Measurements from ENCODE around the gene IL17RE. TPM values are rescaled to one million over a fixed set of nuclear protein-coding genes. Genes with fewer than 3 reads are reported as not detected.
"Not testable (repeated sequence)": the region's sequence is repeated elsewhere in the genome, so short reads cannot be mapped to it uniquely, and the experiment has no call there.

Gene IL17RE
- total RNA-seq, 2 donors from 2014 or later: 9.6 to 10.0 TPM

GRCh38 chr3:9899289-9899791 lies 3.3 kb upstream of the IL17RE start:
- intact Hi-C loops (cut with DNase I): no loop called here
- DNase-seq (ENCODE audit: low spot score): no peak

GRCh38 chr3:9900965-9901415 lies 1.7 kb upstream of the IL17RE start:
- DNase-seq (ENCODE audit: low spot score); intact Hi-C loops (cut with DNase I): not testable (repeated sequence)

- intact Hi-C loops (cut with DNase I): no loop called here
- DNase-seq (ENCODE audit: low spot score): peak; percentile 62
Measured at GRCh38 chr3:9901967-9902366, 681 bp upstream of the IL17RE start.

- peak; percentile 53 for DNase-seq (ENCODE audit: low spot score)
- intact Hi-C loops (cut with DNase I): no loop called here
Measured at GRCh38 chr3:9903238-9903624, 583 bp downstream of the IL17RE start.

- peak; percentile 48 for DNase-seq (ENCODE audit: low spot score)
- intact Hi-C loops (cut with DNase I): no loop called here
Measured at GRCh38 chr3:9903904-9904303, 1.3 kb downstream of the IL17RE start.

GRCh38 chr3:9906480-9906879 lies 3.8 kb downstream of the IL17RE start:
- intact Hi-C loops (cut with DNase I): no loop called here

GRCh38 chr3:9908286-9908685 lies 5.6 kb downstream of the IL17RE start:
- intact Hi-C loops (cut with DNase I): no loop called here
- no peak for DNase-seq (ENCODE audit: low spot score)

More at GRCh38 chr3:9906480-9906879, 3.8 kb downstream of the IL17RE start:
- no peak for DNase-seq (ENCODE audit: low spot score)

GRCh38 chr3:9909221-9910013 lies 6.8 kb downstream of the IL17RE start:
- intact Hi-C loops (cut with DNase I): loop anchor here in 1 of 2 donors (5.0 kb wide), 1 partner anchor 62 kb away; no protein-coding TSS in a partner anchor
- DNase-seq (ENCODE audit: low spot score): no peak

- DNase-seq (ENCODE audit: low spot score): no peak
- intact Hi-C loops (cut with DNase I): loop anchor here in 1 of 2 donors (5.0 kb wide), 1 partner anchor 65 kb away; no protein-coding TSS in a partner anchor
Measured at GRCh38 chr3:9911863-9912262, 9.2 kb downstream of the IL17RE start.

- DNase-seq (ENCODE audit: low spot score): no peak
- intact Hi-C loops (cut with DNase I): loop anchor here in 1 of 2 donors (5.0 kb wide), 1 partner anchor 65 kb away; no protein-coding TSS in a partner anchor
Measured at GRCh38 chr3:9912294-9912935, 9.8 kb downstream of the IL17RE start.

GRCh38 chr3:9913601-9914000 lies 11.0 kb downstream of the IL17RE start:
- DNase-seq (ENCODE audit: low spot score): no peak
- intact Hi-C loops (cut with DNase I): loop anchor here in 1 of 2 donors (5.0 kb wide), 1 partner anchor 66 kb away; no protein-coding TSS in a partner anchor

GRCh38 chr3:9914011-9914410 lies 11.4 kb downstream of the IL17RE start:
- no peak for DNase-seq (ENCODE audit: low spot score)
- intact Hi-C loops (cut with DNase I): loop anchor here in 1 of 2 donors (5.0 kb wide), 1 partner anchor 67 kb away; no protein-coding TSS in a partner anchor

- no peak for DNase-seq (ENCODE audit: low spot score)
- intact Hi-C loops (cut with DNase I): loop anchor here (5.0 kb wide), 2 partner anchors 67 to 72 kb away; partner anchors contain the start of gene RPUSD3 (in 1 of the 2)
Measured at GRCh38 chr3:9914559-9915253, 12.1 kb downstream of the IL17RE start.

- peak; percentile 92 for DNase-seq (ENCODE audit: low spot score)
- intact Hi-C loops (cut with DNase I): loop anchor here in 1 of 2 donors (5.0 kb wide), 1 partner anchor 73 kb away; the partner anchor contains the start of gene RPUSD3
Measured at GRCh38 chr3:9915254-9916141, 12.8 kb downstream of the IL17RE start.

- intact Hi-C loops (cut with DNase I): loop anchor here in 1 of 2 donors (5.0 kb wide), 1 partner anchor 74 kb away; the partner anchor contains the start of gene RPUSD3
- DNase-seq (ENCODE audit: low spot score): no peak
Measured at GRCh38 chr3:9916346-9916733, 13.7 kb downstream of the IL17RE start.

GRCh38 chr3:9916734-9917680 lies 14.4 kb downstream of the IL17RE start, which contains the start of gene IL17RC:
Gene IL17RC, plus strand, starts transcription at chr3:9917098. Its CDS starts 218 bp downstream, at chr3:9917316.
- peak; percentile 95 for DNase-seq (ENCODE audit: low spot score)
- intact Hi-C loops (cut with DNase I): loop anchor here in 1 of 2 donors (5.0 kb wide), 1 partner anchor 75 kb away; the partner anchor contains the start of gene RPUSD3

- no peak for DNase-seq (ENCODE audit: low spot score)
- intact Hi-C loops (cut with DNase I): loop anchor here in 1 of 2 donors (5.0 kb wide), 1 partner anchor 76 kb away; the partner anchor contains the start of gene RPUSD3
Measured at GRCh38 chr3:9917820-9918219, 15.2 kb downstream of the IL17RE start.

Measured in posterior vena cava (tissue), 2 donors.